Activated T-helper 17 cell treated with anti-CD3 and anti-CD28 coated beads, Interleukin-2, amount 50 U/mL, for 72 hours (primary cell): ENCODE measurements around the gene COPB1. TPM values are rescaled to one million over a fixed set of nuclear protein-coding genes. Genes with fewer than 3 reads are reported as not detected.

Experiments used
- ATAC-seq: fragments of 150-1000 bp; cut with Tn5 transposase; replicated peaks from 2 replicates; pipeline ENCODE4 v1.10.0; 2021; ENCODE audit warnings: mild to moderate bottlenecking, moderate library complexity
- H3K27ac Mint-ChIP-seq: one replicate; pipeline ENCODE4 v1.8.0; 2022; ENCODE audit warnings: mixed read lengths
- H3K27me3 Mint-ChIP-seq: one replicate; pipeline ENCODE4 v1.8.0; 2022; ENCODE audit warnings: mixed read lengths
- H3K36me3 Mint-ChIP-seq: one replicate; pipeline ENCODE4 v1.8.0; 2022; ENCODE audit warnings: low read depth, mild to moderate bottlenecking, mixed read lengths
- H3K4me1 Mint-ChIP-seq: one replicate; pipeline ENCODE4 v1.8.0; 2022; ENCODE audit warnings: mixed read lengths
- H3K4me3 Mint-ChIP-seq: one replicate; pipeline ENCODE4 v1.8.0; 2022; ENCODE audit warnings: mild to moderate bottlenecking, mixed read lengths
- H3K9me3 Mint-ChIP-seq: one replicate; pipeline ENCODE4 v1.8.0; 2022; ENCODE audit warnings: mixed read lengths
- total RNA-seq, 2 donors: library from RNA; stranded (reverse); gene quantifications; one replicate each; pipeline ENCODE4 v1.2.3, GENCODE V29; 2022

COPB1 gene
- total RNA-seq, 2 donors from 2014 or later: 93.4 to 103 TPM

DNA sequence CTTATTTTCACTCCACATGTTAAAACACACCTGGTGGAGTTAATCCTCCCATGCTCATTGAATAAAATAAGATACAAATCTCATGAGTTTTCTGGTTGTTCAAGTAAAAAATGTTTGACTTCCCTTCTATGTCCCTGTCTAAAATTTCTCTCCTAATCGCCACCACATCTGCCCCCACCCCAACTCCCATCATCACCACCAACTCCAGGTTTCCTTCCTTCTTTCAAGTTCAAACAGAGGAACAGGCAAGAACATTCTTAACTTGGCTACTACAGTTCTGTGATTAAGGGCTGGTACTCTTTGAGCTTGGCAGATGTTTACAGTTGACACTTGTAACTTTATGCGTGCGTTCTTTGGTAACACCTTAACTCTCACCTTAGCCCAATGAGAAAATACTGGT is 29.7 kb upstream of the COPB1 start:
- H3K4me1 Mint-ChIP-seq: no peaks in the 10 kb centered on the region
- no peak overlapping the region for H3K27ac Mint-ChIP-seq
- H3K27me3 Mint-ChIP-seq: no peaks in the 10 kb centered on the region
- no peaks in the 10 kb centered on the region for H3K36me3 Mint-ChIP-seq
- no peak for ATAC-seq
- no peak overlapping the region for H3K4me3 Mint-ChIP-seq
- H3K9me3 Mint-ChIP-seq: no peaks in the 10 kb centered on the region

GRCh38 chr11:14522801-14523200 is 23.2 kb upstream of the COPB1 start:
- H3K27me3 Mint-ChIP-seq: no peaks in the 10 kb centered on the region
- ATAC-seq: no peak
- H3K4me3 Mint-ChIP-seq: no peak overlapping the region
- no peaks in the 10 kb centered on the region for H3K9me3 Mint-ChIP-seq
- peaks cover 29% of the 10 kb centered on the region for H3K36me3 Mint-ChIP-seq
- peaks cover 8% of the 10 kb centered on the region for H3K4me1 Mint-ChIP-seq
- no peak overlapping the region for H3K27ac Mint-ChIP-seq

DNA sequence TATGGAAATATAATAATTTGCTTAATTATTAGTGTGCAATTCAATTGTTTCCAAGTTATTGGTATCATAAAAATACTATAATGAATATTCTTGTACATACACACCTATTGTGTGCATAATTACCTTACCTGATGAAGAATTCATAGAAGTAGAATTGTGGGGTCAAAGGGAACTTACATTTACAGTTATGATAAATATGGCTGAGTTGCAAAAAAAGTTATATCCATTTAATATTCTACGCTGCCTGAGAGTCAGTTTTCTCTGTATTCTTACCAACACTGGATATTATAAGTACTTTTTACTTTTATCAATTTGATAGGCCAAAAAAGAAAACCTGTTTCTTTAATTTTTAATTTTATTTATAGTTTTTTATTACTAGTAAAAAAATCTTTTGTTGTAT is 22.6 kb upstream of the COPB1 start:
- ATAC-seq: no peak
- H3K27ac Mint-ChIP-seq: no peak overlapping the region
- H3K4me1 Mint-ChIP-seq: peaks cover 8% of the 10 kb centered on the region
- no peaks in the 10 kb centered on the region for H3K27me3 Mint-ChIP-seq
- no peaks in the 10 kb centered on the region for H3K9me3 Mint-ChIP-seq
- peaks cover 34% of the 10 kb centered on the region for H3K36me3 Mint-ChIP-seq
- H3K4me3 Mint-ChIP-seq: peak overlapping the region; percentile 95

GRCh38 chr11:14520747-14521151 is 21.1 kb upstream of the COPB1 start:
- no peaks in the 10 kb centered on the region for H3K9me3 Mint-ChIP-seq
- peaks cover 8% of the 10 kb centered on the region for H3K4me1 Mint-ChIP-seq
- H3K4me3 Mint-ChIP-seq: peak overlapping the region; percentile 95
- no peaks in the 10 kb centered on the region for H3K27me3 Mint-ChIP-seq
- H3K27ac Mint-ChIP-seq: peak overlapping the region; percentile 97
- peaks cover 49% of the 10 kb centered on the region for H3K36me3 Mint-ChIP-seq
- ATAC-seq: no peak

GRCh38 chr11:14519917-14520746 is 20.5 kb upstream of the COPB1 start, which contains the start of gene PSMA1:
Gene PSMA1, minus strand, starts transcription at chr11:14520386. Its CDS starts 87 bp downstream, at chr11:14520299.
- Mint-ChIP-seq H3K4me3 (peak within 1 kb of the TSS; percentile 95), H3K27me3 (no peaks in the 10 kb centered on the region), H3K27ac (peak within 1 kb of the TSS; percentile 97), H3K36me3 (peaks cover 55% of the 10 kb centered on the region), H3K9me3 (no peaks in the 10 kb centered on the region), H3K4me1 (peaks cover 8% of the 10 kb centered on the region)
- peak; percentile 87 for ATAC-seq

GRCh38 chr11:14519597-14519916 is 19.9 kb upstream of the COPB1 start:
- no peaks in the 10 kb centered on the region for H3K27me3 Mint-ChIP-seq
- H3K27ac Mint-ChIP-seq: peak overlapping the region; percentile 97
- peaks cover 61% of the 10 kb centered on the region for H3K36me3 Mint-ChIP-seq
- peak overlapping the region; percentile 95 for H3K4me3 Mint-ChIP-seq
- H3K9me3 Mint-ChIP-seq: no peaks in the 10 kb centered on the region
- ATAC-seq: peak; percentile 62
- H3K4me1 Mint-ChIP-seq: peaks cover 8% of the 10 kb centered on the region

GRCh38 chr11:14518820-14519219 is 19.2 kb upstream of the COPB1 start:
- ATAC-seq: no peak
- Mint-ChIP-seq H3K27me3 (no peaks in the 10 kb centered on the region), H3K4me3 (peak overlapping the region; percentile 95), H3K9me3 (no peaks in the 10 kb centered on the region), H3K36me3 (peaks cover 69% of the 10 kb centered on the region), H3K4me1 (peaks cover 8% of the 10 kb centered on the region), H3K27ac (peak overlapping the region; percentile 97)

GRCh38 chr11:14513800-14514199 is 14.2 kb upstream of the COPB1 start:
- peaks cover 17% of the 10 kb centered on the region for H3K4me1 Mint-ChIP-seq
- H3K9me3 Mint-ChIP-seq: no peaks in the 10 kb centered on the region
- H3K36me3 Mint-ChIP-seq: peaks cover 100% of the 10 kb centered on the region
- H3K27ac Mint-ChIP-seq: no peak overlapping the region
- H3K4me3 Mint-ChIP-seq: no peak overlapping the region
- no peaks in the 10 kb centered on the region for H3K27me3 Mint-ChIP-seq
- no peak for ATAC-seq

DNA sequence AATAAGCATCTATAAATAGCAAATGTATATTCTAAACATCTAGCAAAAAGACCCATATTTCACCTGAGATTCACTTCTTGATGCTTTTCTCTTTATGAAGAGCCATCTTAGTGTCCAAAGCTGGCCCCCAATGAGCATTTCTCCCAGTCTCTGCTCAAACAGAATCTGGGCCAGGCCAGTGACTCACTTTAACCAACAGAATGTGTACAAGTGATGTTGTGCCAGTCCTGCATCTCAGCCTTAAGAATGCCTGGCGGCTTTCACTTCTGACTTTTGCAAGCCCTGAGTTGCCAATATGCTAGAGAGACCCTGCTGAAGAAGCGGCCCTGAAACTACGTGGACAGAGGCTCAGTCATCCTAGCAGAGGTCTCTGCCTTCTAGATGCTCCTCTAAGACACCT is 6.9 kb upstream of the COPB1 start:
- no peaks in the 10 kb centered on the region for H3K27me3 Mint-ChIP-seq

DNA sequence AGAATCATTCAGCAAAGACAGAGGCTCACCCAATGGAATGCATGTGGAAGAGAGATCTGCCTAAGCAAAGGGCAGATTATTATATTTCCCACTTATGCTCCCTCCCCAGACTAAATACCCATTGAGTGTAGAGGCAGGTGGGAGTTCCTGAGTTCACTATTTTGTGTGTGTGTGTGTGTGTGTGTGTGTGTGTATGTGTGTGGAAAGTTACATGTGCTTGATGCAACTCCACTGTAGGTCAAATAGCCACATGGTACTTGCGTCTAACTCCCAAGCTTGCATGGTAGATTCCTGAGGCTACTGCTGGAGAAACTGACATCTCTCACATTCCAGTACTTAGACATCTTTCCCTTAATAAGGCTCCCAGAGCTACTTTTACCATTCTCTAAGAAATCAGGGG is 3.4 kb upstream of the COPB1 start:
- H3K27me3 Mint-ChIP-seq: no peaks in the 10 kb centered on the region
- no peaks in the 10 kb centered on the region for H3K9me3 Mint-ChIP-seq
- no peak overlapping the region for H3K27ac Mint-ChIP-seq
- H3K4me1 Mint-ChIP-seq: peaks cover 6% of the 10 kb centered on the region
- no peak overlapping the region for H3K4me3 Mint-ChIP-seq
- H3K36me3 Mint-ChIP-seq: peaks cover 86% of the 10 kb centered on the region
- ATAC-seq: no peak

More for the DNA sequence above, 6.9 kb upstream of the COPB1 start:
- ATAC-seq: no peak
- Mint-ChIP-seq H3K4me1 (peaks cover 15% of the 10 kb centered on the region), H3K4me3 (no peak overlapping the region), H3K9me3 (no peaks in the 10 kb centered on the region), H3K36me3 (peaks cover 94% of the 10 kb centered on the region), H3K27ac (peak overlapping the region; percentile 50)

- H3K9me3 Mint-ChIP-seq: no peaks in the 10 kb centered on the region
- no peak overlapping the region for H3K27ac Mint-ChIP-seq
- no peak overlapping the region for H3K4me3 Mint-ChIP-seq
- peaks cover 86% of the 10 kb centered on the region for H3K36me3 Mint-ChIP-seq
- ATAC-seq: no peak
- peaks cover 14% of the 10 kb centered on the region for H3K4me1 Mint-ChIP-seq
- no peaks in the 10 kb centered on the region for H3K27me3 Mint-ChIP-seq
Measured at GRCh38 chr11:14502039-14502438, 2.4 kb upstream of the COPB1 start.

DNA sequence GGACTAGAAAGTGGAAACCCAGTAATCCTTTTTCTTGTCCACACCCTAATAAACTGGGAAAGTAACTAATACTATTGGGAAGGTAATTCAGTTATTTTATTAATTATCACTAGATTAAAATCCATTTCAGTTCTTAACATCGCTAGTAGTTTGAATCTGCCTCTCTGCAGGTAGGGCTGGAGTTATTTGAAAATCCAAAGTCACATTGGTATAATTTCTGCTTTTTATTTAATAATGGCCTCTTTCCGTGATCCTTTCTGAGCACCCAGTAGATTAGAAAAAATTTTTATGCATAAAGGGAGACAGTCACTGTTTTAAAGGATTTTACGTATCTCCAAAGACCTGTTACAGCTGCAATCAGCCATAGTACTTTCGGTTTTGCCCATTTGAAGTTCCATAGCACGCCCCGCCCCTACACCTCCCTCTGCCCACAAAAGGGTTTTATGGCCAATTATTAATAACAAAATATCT is 605 bp upstream of the COPB1 start:
- Mint-ChIP-seq H3K9me3 (no peaks in the 10 kb centered on the region), H3K4me1 (peaks cover 17% of the 10 kb centered on the region), H3K27me3 (no peaks in the 10 kb centered on the region), H3K27ac (peak overlapping the region; percentile 94), H3K36me3 (peaks cover 86% of the 10 kb centered on the region), H3K4me3 (peak overlapping the region; percentile 87)
- ATAC-seq: peak; percentile 46

GRCh38 chr11:14499178-14499559 is 442 bp downstream of the COPB1 start:
- H3K27me3 Mint-ChIP-seq: no peaks in the 10 kb centered on the region
- peak overlapping the region; percentile 87 for H3K4me3 Mint-ChIP-seq
- no peaks in the 10 kb centered on the region for H3K9me3 Mint-ChIP-seq
- H3K4me1 Mint-ChIP-seq: peaks cover 17% of the 10 kb centered on the region
- peaks cover 86% of the 10 kb centered on the region for H3K36me3 Mint-ChIP-seq
- H3K27ac Mint-ChIP-seq: peak overlapping the region; percentile 94
- peak; percentile 50 for ATAC-seq

DNA sequence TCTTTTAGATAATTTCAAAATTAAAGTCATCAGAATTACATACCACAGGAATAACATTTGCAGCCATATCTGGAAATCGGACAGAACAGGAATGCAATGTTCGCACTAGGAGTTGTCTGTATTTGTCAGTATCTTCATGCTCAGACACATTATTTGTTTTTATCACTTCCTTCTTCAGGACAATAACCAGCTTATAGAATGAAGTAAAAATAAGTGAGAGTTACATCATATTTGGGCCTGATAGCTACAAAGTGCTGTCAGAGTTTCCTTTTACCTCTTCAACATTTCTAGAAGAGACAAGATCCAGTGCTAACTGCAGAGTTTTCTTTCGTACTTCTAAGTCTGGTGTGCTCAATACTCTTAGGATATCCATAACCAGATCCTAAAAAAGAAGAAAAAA is 18.9 kb downstream of the COPB1 start:
- no peak for ATAC-seq
- Mint-ChIP-seq H3K27me3 (no peaks in the 10 kb centered on the region), H3K36me3 (peaks cover 100% of the 10 kb centered on the region), H3K9me3 (no peaks in the 10 kb centered on the region), H3K4me3 (no peak overlapping the region), H3K27ac (peak overlapping the region; percentile 24), H3K4me1 (peaks cover 9% of the 10 kb centered on the region)

- H3K27me3 Mint-ChIP-seq: no peaks in the 10 kb centered on the region
- no peaks in the 10 kb centered on the region for H3K9me3 Mint-ChIP-seq
- no peak overlapping the region for H3K4me3 Mint-ChIP-seq
- peaks cover 24% of the 10 kb centered on the region for H3K4me1 Mint-ChIP-seq
- peak overlapping the region; percentile 68 for H3K27ac Mint-ChIP-seq
- no peak for ATAC-seq
- H3K36me3 Mint-ChIP-seq: peaks cover 79% of the 10 kb centered on the region
Measured at GRCh38 chr11:14471127-14471526, 28.5 kb downstream of the COPB1 start.
